ENCODE results near the gene SEMA6D.

SEMA6D gene, protein sequence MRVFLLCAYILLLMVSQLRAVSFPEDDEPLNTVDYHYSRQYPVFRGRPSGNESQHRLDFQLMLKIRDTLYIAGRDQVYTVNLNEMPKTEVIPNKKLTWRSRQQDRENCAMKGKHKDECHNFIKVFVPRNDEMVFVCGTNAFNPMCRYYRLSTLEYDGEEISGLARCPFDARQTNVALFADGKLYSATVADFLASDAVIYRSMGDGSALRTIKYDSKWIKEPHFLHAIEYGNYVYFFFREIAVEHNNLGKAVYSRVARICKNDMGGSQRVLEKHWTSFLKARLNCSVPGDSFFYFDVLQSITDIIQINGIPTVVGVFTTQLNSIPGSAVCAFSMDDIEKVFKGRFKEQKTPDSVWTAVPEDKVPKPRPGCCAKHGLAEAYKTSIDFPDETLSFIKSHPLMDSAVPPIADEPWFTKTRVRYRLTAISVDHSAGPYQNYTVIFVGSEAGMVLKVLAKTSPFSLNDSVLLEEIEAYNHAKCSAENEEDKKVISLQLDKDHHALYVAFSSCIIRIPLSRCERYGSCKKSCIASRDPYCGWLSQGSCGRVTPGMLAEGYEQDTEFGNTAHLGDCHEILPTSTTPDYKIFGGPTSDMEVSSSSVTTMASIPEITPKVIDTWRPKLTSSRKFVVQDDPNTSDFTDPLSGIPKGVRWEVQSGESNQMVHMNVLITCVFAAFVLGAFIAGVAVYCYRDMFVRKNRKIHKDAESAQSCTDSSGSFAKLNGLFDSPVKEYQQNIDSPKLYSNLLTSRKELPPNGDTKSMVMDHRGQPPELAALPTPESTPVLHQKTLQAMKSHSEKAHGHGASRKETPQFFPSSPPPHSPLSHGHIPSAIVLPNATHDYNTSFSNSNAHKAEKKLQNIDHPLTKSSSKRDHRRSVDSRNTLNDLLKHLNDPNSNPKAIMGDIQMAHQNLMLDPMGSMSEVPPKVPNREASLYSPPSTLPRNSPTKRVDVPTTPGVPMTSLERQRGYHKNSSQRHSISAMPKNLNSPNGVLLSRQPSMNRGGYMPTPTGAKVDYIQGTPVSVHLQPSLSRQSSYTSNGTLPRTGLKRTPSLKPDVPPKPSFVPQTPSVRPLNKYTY

DNA sequence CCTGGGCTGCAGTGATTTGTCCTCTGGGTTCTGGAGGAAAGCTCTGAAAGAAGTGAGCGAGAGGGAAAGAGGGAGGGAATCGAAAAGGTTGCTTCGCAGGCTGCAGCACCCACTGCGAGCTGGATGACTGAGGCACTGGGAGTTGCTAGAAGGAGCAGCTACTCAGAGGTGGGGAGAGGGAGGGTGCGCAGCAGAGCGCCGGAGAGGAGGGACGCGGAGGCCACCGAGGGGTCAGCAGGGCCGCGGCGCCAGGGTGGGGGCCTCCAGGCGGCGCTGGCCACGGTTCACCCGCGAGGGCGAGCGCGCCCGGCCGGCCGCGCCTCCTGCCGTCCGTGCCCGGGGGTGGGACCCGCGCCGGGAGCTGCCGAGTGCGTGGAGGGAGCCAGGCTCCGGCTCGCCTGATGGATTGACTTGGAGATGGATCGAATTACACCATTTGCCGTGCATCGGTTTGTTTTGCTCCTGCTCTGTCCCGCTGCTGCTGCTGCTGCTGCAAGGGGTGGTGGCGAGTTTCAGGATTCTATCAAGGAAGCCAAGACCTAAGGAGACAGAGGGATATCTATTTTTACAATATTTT lies at the start of gene SEMA6D:
SEMA6D (plus strand) TSS at position 470 of the 577 bp plus-strand sequence. CDS start 42,294 bp downstream, outside the sequence.
- in situ Hi-C loops (cut with HindIII; ENCODE audit: low sequenced_read_pairs) = no loop called here

DNA sequence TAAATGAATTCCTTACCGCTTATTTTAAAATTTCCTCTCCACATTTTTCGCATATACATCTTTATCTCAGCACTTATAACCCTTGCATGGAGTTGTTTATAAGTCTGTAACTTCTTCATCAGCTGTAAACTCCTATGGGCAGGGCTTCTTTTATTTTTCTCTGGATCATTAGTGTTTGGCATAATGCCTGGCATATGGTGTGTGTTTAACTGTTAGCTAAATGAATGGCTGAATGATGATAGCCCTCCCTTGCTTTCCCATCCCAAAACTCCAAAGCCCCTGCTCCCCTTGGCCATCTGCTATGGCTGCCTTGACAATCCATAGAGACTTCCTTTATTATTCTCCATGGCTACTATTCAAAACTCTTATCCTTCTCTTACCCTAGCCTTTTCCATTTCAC lies 48.1 kb upstream of the SEMA6D start:
- in situ Hi-C loops (cut with HindIII; ENCODE audit: low sequenced_read_pairs) = no loop called here

DNA sequence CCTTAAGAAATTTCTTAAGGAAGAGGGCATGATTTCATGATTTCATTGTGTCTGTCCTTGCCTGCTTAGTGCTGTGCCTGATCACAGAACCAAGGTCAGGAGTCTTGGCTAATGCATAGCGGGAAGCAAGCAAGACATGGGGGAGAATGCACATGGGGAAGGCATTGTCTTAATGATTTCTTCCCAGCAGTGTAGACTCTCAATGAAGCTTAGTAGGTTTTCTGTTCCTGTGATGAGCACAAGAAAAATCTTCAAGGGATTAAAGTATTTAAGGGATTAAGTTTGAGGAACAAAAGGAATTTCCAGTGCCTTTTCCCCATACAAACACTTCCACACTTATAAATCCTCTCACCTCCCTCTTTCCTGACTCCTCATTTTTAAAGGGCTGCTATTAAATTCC lies 46.9 kb upstream of the SEMA6D start:
- in situ Hi-C loops (cut with HindIII; ENCODE audit: low sequenced_read_pairs) = loop anchor here (5.0 kb wide), 1 partner anchor 42 kb away; no protein-coding TSS in a partner anchor

DNA sequence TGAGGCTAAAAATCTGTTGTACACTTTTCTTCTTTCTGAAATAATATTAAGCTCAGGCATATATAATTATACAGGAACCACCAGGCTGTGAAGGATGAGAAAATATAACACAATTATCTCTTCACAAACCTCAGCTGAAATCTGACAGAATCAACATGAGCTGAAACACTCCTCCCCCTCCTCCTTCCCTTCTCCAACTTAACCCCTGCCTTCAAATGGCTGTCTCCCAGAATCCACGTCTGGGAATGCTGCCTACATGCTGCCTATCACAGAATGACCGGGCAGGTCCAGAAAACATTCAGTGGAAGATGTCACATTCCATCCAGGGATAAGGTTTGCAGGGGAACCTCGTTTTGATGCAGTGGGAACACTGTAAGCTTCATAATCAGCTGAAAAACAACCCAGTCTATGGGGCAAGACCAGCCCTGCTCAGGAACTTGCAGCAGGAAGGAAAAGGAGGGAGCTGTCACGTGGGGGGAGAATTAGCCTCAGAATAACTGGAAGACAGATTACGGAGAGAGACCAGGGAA lies 44.0 kb upstream of the SEMA6D start:
- in situ Hi-C loops (cut with HindIII; ENCODE audit: low sequenced_read_pairs) = loop anchor here (5.0 kb wide), 1 partner anchor 39 kb away; no protein-coding TSS in a partner anchor

DNA sequence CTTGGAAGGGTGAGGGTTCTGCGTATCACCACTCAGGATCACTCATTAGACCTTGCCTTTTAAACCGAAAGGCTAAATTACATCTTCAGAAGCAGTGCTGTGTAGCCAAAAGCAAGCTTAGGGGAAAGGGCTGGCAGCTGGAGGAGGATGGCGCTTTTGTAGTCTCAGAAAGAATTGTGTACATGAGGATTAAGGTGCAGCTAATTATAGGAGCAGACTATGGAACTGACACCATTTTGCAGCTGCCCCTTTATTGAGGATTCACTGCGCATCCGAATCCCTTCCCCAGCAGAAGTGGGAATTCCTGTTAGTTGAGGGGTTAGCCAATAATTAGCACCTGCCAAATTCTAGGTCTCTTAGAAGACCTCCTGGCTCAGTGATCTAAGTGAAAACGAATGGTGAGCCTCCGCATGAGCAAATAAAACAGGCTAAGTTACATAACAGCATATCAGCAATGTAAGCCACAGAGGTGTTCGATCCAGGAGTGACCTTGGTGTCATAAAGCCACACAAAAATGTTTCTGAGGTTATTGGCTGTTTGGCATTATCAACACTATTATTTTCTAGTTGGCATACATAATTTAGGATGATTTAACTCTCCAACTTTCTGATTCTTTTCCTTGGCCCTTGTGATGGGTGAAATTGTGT lies 42.6 kb upstream of the SEMA6D start:
- in situ Hi-C loops (cut with HindIII; ENCODE audit: low sequenced_read_pairs) = loop anchor here (5.0 kb wide), 1 partner anchor 38 kb away; no protein-coding TSS in a partner anchor

DNA sequence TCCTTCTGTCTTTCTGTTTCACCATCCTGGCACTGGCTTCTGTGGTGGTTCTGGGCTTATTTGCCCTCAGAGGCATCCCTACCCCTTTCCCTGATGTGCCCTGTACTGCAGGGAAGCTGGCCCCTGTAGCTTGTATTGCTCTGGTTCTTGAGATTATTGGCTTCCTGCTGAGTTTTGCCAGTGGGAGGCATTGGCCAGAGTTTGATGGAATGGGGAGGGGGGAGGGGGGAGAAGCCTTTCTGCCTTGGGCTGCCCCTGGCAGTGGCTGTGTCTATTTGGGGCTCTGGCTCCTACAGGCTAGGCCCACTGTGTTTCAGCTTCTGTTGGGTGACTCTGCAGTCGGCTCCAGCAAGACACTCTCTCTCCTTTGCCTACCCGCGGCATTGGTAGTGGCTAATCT lies 41.6 kb upstream of the SEMA6D start:
- in situ Hi-C loops (cut with HindIII; ENCODE audit: low sequenced_read_pairs) = no loop called here

DNA sequence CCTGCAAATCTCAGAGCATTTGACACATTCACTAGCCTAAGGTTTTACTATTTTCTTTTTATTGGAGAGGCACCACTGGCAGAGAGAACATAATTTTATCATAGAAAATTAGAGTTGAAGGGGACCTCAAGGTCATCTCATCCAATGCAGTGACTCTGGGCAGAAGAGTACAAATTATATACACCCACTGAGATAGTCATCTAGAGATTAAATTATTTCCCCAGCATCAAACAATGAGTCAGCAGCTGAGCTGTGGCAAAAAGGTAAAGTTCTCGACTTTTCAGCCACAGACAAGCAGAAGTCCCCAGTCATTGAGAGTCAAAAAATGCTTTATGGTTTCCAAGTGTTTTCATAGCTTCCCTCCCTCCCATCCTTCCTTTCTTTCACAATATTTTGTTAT lies 39.3 kb upstream of the SEMA6D start:
- in situ Hi-C loops (cut with HindIII; ENCODE audit: low sequenced_read_pairs) = no loop called here

DNA sequence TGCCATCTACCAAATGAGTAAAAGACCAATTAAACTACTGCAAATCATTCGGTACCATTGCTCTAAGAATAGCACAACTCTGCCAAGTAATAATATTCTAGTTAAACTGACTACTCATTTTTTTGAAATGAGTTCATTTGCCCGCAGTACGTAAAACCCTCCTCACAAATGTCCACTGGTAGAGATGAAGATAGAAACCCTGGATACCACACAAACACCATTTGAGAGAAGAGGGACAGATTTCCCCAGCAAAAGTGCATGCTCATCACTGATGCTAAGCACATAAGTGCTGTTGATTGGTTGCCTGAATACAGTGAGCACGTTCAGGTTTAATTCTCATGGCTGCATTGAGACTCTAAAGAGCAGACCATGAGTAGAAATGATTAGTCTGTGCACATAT lies 34.6 kb upstream of the SEMA6D start:
- in situ Hi-C loops (cut with HindIII; ENCODE audit: low sequenced_read_pairs) = no loop called here

DNA sequence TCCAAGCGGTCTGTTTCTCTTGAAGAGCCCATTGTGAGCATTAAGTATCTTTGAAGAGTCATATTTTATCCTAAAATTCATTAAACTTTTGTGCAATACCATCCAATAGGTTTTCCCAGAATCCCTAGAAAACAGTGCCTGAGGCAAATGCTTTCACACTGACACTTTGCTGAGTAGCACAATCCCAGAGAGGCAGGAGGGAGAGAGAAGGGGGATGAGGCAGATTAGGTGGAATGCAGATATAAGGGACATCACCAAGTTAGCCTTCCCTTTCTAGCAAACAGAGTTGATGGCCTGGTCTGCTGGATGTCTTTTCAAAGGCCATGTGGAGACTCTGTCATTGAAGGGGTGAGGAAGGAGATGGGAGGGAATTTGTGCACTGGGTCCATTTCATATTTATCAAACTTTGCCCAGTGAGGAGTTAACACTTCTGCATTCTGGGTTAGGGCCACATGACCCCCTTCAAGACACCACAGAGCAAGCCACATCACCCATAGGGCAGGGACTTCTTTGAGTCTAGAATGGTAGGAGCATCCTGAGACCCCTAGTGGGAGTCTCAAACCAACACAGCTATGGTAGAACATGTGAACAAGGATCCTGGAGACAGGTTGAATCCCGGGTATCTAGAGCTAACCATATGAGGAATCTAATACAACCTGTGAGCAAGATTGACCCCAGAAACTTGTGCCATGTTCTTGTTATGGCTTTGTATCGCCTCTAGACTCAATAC lies 32.0 kb upstream of the SEMA6D start:
- in situ Hi-C loops (cut with HindIII; ENCODE audit: low sequenced_read_pairs) = no loop called here

DNA sequence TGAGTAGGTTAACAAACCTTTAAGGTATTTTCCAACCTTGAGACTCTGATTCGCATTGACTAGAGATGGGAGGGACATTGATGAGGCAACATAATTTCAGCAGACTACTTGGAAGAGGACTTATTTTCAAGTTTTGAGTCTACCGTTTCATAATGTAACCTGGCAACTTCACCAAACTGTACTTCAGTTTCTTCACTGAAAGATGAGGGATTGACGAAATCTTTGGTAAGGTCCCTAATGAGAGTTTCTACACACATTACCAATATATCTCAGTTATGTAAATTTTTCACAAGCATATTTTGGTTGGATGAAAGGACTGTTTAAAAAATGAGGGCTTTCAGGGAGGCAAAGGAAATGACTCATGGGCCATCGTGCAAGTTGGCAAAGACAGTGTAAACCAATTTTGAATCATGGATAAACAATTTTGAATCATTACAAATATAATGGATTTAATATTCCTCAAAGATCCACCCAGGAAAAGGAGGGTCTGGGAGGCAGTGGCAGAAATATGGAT lies 28.7 kb upstream of the SEMA6D start:
- in situ Hi-C loops (cut with HindIII; ENCODE audit: low sequenced_read_pairs) = no loop called here

DNA sequence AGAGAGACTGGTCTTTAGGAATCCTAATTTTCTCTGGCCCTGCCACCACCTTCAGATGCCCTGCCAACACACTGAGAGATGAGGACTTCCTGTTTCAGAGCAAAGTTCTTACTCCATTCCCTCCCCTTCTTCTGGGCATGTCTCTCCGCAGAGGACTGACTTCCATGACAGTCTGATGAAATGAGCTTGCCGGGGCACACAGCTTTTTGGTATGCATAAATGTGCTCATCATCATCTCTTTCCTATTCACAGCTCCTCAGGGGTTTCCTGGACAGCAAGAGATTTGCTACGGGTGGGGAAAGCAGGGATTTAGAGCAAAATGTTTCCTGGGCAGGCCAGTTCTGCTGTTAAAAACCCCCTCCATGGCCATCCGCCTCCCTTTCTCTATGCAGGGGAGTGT lies 27.6 kb upstream of the SEMA6D start:
- in situ Hi-C loops (cut with HindIII; ENCODE audit: low sequenced_read_pairs) = no loop called here

DNA sequence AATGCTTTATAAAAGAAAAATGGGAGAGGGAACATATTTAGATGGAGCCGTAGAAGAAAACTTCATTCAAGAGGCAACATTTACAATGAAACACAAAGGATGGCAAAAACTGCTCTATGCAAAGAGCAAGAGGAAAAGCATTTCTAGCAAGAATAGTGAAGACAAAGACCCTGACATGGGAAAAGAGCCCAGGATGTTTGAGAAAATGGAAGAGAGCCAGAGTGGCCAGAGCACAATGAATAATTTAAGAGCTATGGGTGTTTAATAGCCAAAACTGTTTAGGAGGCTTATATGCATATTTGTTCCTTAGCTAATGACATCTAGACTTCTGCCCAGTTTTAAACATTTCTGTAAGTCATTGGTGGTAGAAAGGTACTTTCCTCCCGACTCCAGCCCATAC lies 25.4 kb upstream of the SEMA6D start:
- in situ Hi-C loops (cut with HindIII; ENCODE audit: low sequenced_read_pairs) = no loop called here

DNA sequence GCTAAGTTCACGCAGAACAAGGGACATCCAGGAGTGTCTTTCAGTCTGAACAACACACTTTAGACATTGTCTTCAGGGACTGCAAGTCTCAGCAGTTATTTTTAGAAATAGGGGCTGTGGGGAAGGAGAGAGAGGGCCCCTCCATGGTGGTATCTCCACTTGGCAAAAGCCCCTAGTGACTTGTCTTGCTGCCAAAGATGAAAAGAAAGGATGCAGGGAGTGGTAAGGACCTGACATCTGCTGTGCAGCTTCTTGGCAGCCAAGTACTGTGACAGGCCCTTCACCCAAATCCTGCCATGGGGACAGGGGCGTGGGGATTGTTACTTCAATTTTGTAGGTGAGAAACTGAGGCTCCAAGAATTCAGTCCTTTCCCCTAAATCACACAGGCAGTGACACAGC lies 21.0 kb upstream of the SEMA6D start:
- in situ Hi-C loops (cut with HindIII; ENCODE audit: low sequenced_read_pairs) = no loop called here

DNA sequence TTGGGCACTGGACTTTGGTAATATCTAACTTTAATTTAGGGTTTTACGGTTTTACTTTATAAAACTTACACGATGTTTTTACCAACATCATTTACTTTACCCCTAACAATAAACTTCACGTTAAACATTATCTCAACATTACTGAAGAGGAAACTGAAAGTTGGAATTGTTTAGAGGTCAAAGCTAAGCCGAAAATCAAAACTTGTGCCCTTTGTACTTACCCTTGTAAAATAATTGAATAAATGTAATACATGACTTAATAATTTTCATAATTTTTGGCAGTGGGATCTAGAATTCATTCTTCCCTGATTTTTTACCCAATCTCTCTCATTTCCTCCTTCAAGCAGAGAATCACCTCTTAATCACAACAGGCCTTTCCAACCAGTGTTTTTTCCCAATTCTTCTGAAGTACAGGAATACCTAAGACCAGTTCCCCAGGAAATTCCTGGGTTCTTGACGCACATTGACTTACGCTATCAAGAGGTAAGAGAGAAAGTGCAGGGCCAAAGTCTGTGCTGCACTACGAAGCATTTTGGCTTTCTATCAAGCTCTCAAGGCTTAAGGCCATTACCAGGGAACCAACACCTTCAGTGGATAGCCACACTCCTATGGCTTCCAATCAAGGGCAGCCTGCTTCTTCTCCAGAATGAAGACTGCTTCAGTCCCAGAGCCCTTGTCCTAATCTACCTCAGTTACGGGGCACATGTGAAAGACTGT lies 11.9 kb upstream of the SEMA6D start:
- in situ Hi-C loops (cut with HindIII; ENCODE audit: low sequenced_read_pairs) = no loop called here

DNA sequence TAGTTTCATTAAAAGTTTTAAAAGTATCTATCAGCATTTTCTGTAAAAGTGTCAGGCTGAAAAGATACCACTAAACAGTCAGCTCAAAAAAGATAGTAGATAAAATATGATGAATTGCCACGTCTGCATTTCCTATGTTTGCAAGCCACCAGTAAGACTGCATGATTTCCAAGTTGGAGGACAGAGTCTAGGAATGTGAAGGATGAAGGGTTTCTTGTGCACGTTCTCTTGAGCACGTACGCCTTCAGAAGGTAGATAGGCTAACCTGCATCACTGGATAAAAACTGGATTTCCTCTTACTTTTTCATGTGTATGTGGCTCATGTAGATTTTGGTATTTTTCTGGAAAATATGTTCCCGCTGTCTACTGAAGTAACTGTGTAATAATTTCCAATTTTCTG lies 9.9 kb upstream of the SEMA6D start:
- in situ Hi-C loops (cut with HindIII; ENCODE audit: low sequenced_read_pairs) = no loop called here

DNA sequence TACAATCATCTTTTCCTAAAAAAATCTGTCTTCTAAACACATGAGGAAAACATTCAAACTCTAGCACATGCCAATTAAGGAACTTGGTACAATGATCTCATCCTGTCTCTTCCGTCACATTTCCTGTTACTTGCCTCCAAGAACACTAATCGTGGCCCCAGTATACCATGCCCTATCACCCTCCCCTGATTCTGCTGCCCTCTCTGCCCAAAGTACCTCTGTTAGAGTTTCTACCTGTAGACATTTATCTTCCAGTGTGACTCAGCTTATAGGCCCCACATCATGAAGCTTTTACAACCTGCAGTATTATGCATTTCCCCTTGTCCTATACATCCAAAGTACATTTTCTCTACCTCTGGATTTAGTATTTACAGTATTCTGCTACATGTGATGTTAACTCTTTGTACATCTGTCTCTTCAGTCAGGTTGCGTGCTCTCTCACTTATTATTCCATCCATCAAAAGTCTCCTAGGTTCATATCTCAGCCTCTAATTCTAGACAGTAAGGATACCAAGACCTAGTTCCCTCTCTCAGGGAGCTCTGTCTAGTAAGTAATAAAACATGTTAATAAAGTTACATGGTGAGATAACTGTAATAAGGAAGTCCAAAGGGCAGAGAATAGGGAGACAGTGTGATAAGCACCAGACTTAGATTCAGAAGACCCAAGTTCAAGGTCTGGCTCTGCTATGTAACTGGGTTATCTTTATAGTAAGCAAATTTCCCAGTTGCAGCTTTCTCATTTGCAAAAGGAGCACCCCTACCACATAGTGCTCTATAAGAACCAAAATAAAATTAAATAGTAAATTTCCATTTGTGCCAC lies 8.9 kb upstream of the SEMA6D start:
- in situ Hi-C loops (cut with HindIII; ENCODE audit: low sequenced_read_pairs) = no loop called here

DNA sequence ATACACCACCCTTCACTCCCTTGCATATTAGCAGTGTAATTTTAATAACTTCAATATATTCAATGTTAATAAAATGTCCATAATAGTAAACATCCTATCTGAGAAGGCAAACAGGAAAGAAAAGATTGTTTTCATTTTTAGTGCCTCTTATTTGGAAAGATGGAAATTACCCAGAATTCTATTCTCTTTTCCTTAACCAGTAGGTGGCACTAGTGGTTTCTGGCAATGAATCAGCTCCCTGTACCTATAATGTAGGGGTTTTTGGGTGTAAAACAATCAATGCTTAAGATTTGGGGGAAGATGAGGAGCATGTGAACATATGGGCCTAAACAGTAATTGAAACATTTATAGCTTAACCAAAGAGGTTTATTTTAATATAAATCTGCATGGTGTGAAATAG lies 5.7 kb upstream of the SEMA6D start:
- in situ Hi-C loops (cut with HindIII; ENCODE audit: low sequenced_read_pairs) = loop anchor here (5.0 kb wide), 1 partner anchor 39 kb away; no protein-coding TSS in a partner anchor

DNA sequence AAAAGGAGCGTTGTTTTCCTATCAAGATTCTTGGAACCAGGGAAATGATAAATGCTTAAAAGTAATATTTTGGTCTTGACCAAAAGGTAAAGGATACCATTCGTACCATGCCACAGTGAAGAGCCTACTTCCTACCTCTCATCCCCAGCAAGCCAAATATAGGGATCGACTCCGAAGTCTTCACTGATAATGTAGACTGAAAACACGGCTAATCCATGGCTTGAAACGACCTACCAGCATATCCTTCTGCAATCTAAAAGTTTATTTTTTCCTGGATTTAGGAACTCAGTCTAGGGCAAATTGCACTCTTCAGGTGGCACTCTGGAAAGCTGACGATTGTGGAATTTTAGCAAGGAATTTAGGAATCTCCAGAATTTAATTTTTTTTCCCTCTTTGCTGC lies 1.9 kb upstream of the SEMA6D start:
- in situ Hi-C loops (cut with HindIII; ENCODE audit: low sequenced_read_pairs) = no loop called here
